Measurements from ENCODE around the gene ANKRD36C. TPM values are rescaled to one million over a fixed set of nuclear protein-coding genes. Genes with fewer than 3 reads are reported as not detected.
A peak's percentile ranks its signal among the peaks of the same experiment; 100 is the strongest.
"Not testable (repeated sequence)": the region's sequence is repeated elsewhere in the genome, so short reads cannot be mapped to it uniquely, and the experiment has no call there.

Gene ANKRD36C
- polyA plus RNA-seq, 3 donors: 0.95 to 1.1 (median 1.1) TPM

GRCh38 chr2:95796249-95797099, 195.2 kb downstream of the ANKRD36C start:
- H3K79me2 ChIP-seq (ENCODE audit: insufficient read depth, low read length); H3K36me3 ChIP-seq (replicated peaks in 1 of 2; ENCODE audit: control insufficient read depth in 1 of 2, insufficient read depth in 2 of 2, low read length in 2 of 2); H3K4me2 ChIP-seq (replicated peaks; ENCODE audit: extremely low read depth, low read length, poor library complexity, severe bottlenecking); H3K36me3 Mint-ChIP-seq; H2AFZ ChIP-seq (ENCODE audit: insufficient read depth, low read depth, low read length, poor library complexity, severe bottlenecking); H3K4me1 ChIP-seq (ENCODE audit: control insufficient read depth in 1 of 2, insufficient read depth in 2 of 2, low read length in 2 of 2); H3K27me3 ChIP-seq (ENCODE audit: control insufficient read depth in 2 of 2, insufficient read depth in 2 of 2, low read length in 2 of 2); H3K4me3 ChIP-seq (replicated peaks in 1 of 3; ENCODE audit: low read depth in 2 of 3, low read length in 3 of 3); H3K9me3 ChIP-seq (replicated peaks in 1 of 2; ENCODE audit: control insufficient read depth in 1 of 2, insufficient read depth in 1 of 2, low read length in 2 of 2); H3K27me3 Mint-ChIP-seq (ENCODE audit: low read depth in 3 of 3); H3K27ac Mint-ChIP-seq; H4K20me1 ChIP-seq (ENCODE audit: insufficient read depth, low read length); intact Hi-C loops (cut with micrococcal nuclease); H3K4me1 Mint-ChIP-seq; H3K27ac ChIP-seq (ENCODE audit: low read depth in 1 of 2, low read length in 2 of 2); H3K4me3 Mint-ChIP-seq; H3K9ac ChIP-seq (ENCODE audit: insufficient read depth, low read length, poor library complexity, severe bottlenecking); DNase-seq: not testable (repeated sequence)
- peaks cover 0 to 16% (median 8%) of the 10 kb centered on the region in 7 donors for H3K9me3 Mint-ChIP-seq
- WGBS (ENCODE audit: insufficient coverage): no CpG with 5 or more reads among the region's 18 CpGs

- H4K20me1 ChIP-seq (ENCODE audit: insufficient read depth, low read length); H3K9me3 Mint-ChIP-seq; H3K27me3 ChIP-seq (ENCODE audit: control insufficient read depth in 2 of 2, insufficient read depth in 2 of 2, low read length in 2 of 2); H3K9ac ChIP-seq (ENCODE audit: insufficient read depth, low read length, poor library complexity, severe bottlenecking); H2AFZ ChIP-seq (ENCODE audit: insufficient read depth, low read depth, low read length, poor library complexity, severe bottlenecking); H3K79me2 ChIP-seq (ENCODE audit: insufficient read depth, low read length); H3K36me3 Mint-ChIP-seq; H3K4me3 Mint-ChIP-seq; H3K4me1 Mint-ChIP-seq; H3K9me3 ChIP-seq (replicated peaks in 1 of 2; ENCODE audit: control insufficient read depth in 1 of 2, insufficient read depth in 1 of 2, low read length in 2 of 2); H3K27ac ChIP-seq (ENCODE audit: low read depth in 1 of 2, low read length in 2 of 2); intact Hi-C loops (cut with micrococcal nuclease); H3K4me2 ChIP-seq (replicated peaks; ENCODE audit: extremely low read depth, low read length, poor library complexity, severe bottlenecking); H3K36me3 ChIP-seq (replicated peaks in 1 of 2; ENCODE audit: control insufficient read depth in 1 of 2, insufficient read depth in 2 of 2, low read length in 2 of 2); H3K4me3 ChIP-seq (replicated peaks in 1 of 3; ENCODE audit: low read depth in 2 of 3, low read length in 3 of 3); H3K4me1 ChIP-seq (ENCODE audit: control insufficient read depth in 1 of 2, insufficient read depth in 2 of 2, low read length in 2 of 2); DNase-seq; H3K27me3 Mint-ChIP-seq (ENCODE audit: low read depth in 3 of 3): not testable (repeated sequence)
- no CpG with 5 or more reads among the region's 5 CpGs for WGBS (ENCODE audit: insufficient coverage)
- peak overlapping the region in 1 of 7 donors; percentile 20 for H3K27ac Mint-ChIP-seq
Measured at GRCh38 chr2:95793970-95794369, 197.7 kb downstream of the ANKRD36C start.

GRCh38 chr2:95790180-95790579, 201.4 kb downstream of the ANKRD36C start:
- H3K4me1 Mint-ChIP-seq; H3K27ac ChIP-seq (ENCODE audit: low read depth in 1 of 2, low read length in 2 of 2); H3K27me3 Mint-ChIP-seq (ENCODE audit: low read depth in 3 of 3); H3K9ac ChIP-seq (ENCODE audit: insufficient read depth, low read length, poor library complexity, severe bottlenecking); H3K27me3 ChIP-seq (ENCODE audit: control insufficient read depth in 2 of 2, insufficient read depth in 2 of 2, low read length in 2 of 2); H3K4me3 ChIP-seq (replicated peaks in 1 of 3; ENCODE audit: low read depth in 2 of 3, low read length in 3 of 3); H3K4me3 Mint-ChIP-seq; H3K9me3 Mint-ChIP-seq; H3K79me2 ChIP-seq (ENCODE audit: insufficient read depth, low read length); H3K27ac Mint-ChIP-seq; intact Hi-C loops (cut with micrococcal nuclease); DNase-seq; H3K9me3 ChIP-seq (replicated peaks in 1 of 2; ENCODE audit: control insufficient read depth in 1 of 2, insufficient read depth in 1 of 2, low read length in 2 of 2); H3K36me3 ChIP-seq (replicated peaks in 1 of 2; ENCODE audit: control insufficient read depth in 1 of 2, insufficient read depth in 2 of 2, low read length in 2 of 2); H3K4me1 ChIP-seq (ENCODE audit: control insufficient read depth in 1 of 2, insufficient read depth in 2 of 2, low read length in 2 of 2); H3K4me2 ChIP-seq (replicated peaks; ENCODE audit: extremely low read depth, low read length, poor library complexity, severe bottlenecking); H4K20me1 ChIP-seq (ENCODE audit: insufficient read depth, low read length); H3K36me3 Mint-ChIP-seq; H2AFZ ChIP-seq (ENCODE audit: insufficient read depth, low read depth, low read length, poor library complexity, severe bottlenecking): not testable (repeated sequence)
- WGBS (ENCODE audit: insufficient coverage): no CpG with 5 or more reads among the region's 9 CpGs

GRCh38 chr2:95789385-95789784, 202.2 kb downstream of the ANKRD36C start:
- H3K79me2 ChIP-seq (ENCODE audit: insufficient read depth, low read length); H3K4me1 ChIP-seq (ENCODE audit: control insufficient read depth in 1 of 2, insufficient read depth in 2 of 2, low read length in 2 of 2); H3K9me3 ChIP-seq (replicated peaks in 1 of 2; ENCODE audit: control insufficient read depth in 1 of 2, insufficient read depth in 1 of 2, low read length in 2 of 2); H3K9ac ChIP-seq (ENCODE audit: insufficient read depth, low read length, poor library complexity, severe bottlenecking); H3K36me3 ChIP-seq (replicated peaks in 1 of 2; ENCODE audit: control insufficient read depth in 1 of 2, insufficient read depth in 2 of 2, low read length in 2 of 2); H3K4me3 ChIP-seq (replicated peaks in 1 of 3; ENCODE audit: low read depth in 2 of 3, low read length in 3 of 3); H3K4me3 Mint-ChIP-seq; DNase-seq; H3K4me2 ChIP-seq (replicated peaks; ENCODE audit: extremely low read depth, low read length, poor library complexity, severe bottlenecking); H3K9me3 Mint-ChIP-seq; H3K27ac ChIP-seq (ENCODE audit: low read depth in 1 of 2, low read length in 2 of 2); H3K27ac Mint-ChIP-seq; H3K36me3 Mint-ChIP-seq; H4K20me1 ChIP-seq (ENCODE audit: insufficient read depth, low read length); H3K4me1 Mint-ChIP-seq; H3K27me3 Mint-ChIP-seq (ENCODE audit: low read depth in 3 of 3); H2AFZ ChIP-seq (ENCODE audit: insufficient read depth, low read depth, low read length, poor library complexity, severe bottlenecking); intact Hi-C loops (cut with micrococcal nuclease); H3K27me3 ChIP-seq (ENCODE audit: control insufficient read depth in 2 of 2, insufficient read depth in 2 of 2, low read length in 2 of 2): not testable (repeated sequence)
- WGBS (ENCODE audit: insufficient coverage): no CpG with 5 or more reads among the region's 34 CpGs
